K562 (cell line): ENCODE results near the gene MFAP3L. TPM values are rescaled to one million over a fixed set of nuclear protein-coding genes. Genes with fewer than 3 reads are reported as not detected.
"Not testable (repeated sequence)": the region's sequence is repeated elsewhere in the genome, so short reads cannot be mapped to it uniquely, and the experiment has no call there.

Experiments used
- ATAC-seq: fragments of 200-7000 bp; cut with Tn5 transposase; 3 replicates; pipeline ENCODE4 v1.9.1; 2020; ENCODE audit warnings: moderate library complexity
- BruUV-seq: library from RNA; stranded (reverse); fragments of 400-500 nt; replicated peaks from 2 replicates; lab custom pipeline; 2021; lab: Mats Ljungman, UMichigan
- CTCF ChIA-PET: fragments of 300-600 bp; formaldehyde crosslinking; extraction: SDS; loops from one replicate; lab custom pipeline; 2021; ENCODE audit warnings: low intra/inter-chr PET ratio; lab: Yijun Ruan, JAX
- POLR2A ChIA-PET: fragments of 300-600, 350-650 bp; sonication (Branson Sonifier 250); formaldehyde crosslinking; extraction: SDS; loops from one replicate; lab custom pipeline; 2021; ENCODE audit warnings: antibody characterized with exemption, inconsistent platforms; lab: Yijun Ruan, JAX
- DNase-seq, 4 experiments: peaks; one replicate each; pipeline versions ENCODE4 v3.0.0 to v3.0.0-alpha.2; 2011 to 2018; ENCODE audit warnings: low spot score in 3 of 4, mixed read lengths in 3 of 4; ENCODE audit errors: extremely low read depth in 1 of 4
- FAIRE-seq: peaks from 2 replicates; lab custom pipeline; 2011; peaks lifted over from hg19 to GRCh38; lab: Jason Lieb, UNC
- H2AFZ ChIP-seq: 2 replicates; pipeline ENCODE4 v1.6.0; 2011; ENCODE audit warnings: low read depth, low read length, control low read depth, inconsistent platforms
- H3K27ac ChIP-seq: fragments of 200-600 bp; 3 replicates; pipeline ENCODE4 v1.8.0; 2011; ENCODE audit warnings: low read depth, mild to moderate bottlenecking, control low read depth, inconsistent platforms, low read length, moderate library complexity, mixed read lengths; ENCODE audit errors: extremely low read depth
- H3K27me3 ChIP-seq, 2 experiments: fragments of 300-600 bp in 1 of 2; 2 replicates in 1 of 2; 3 replicates in 1 of 2; pipeline versions ENCODE4 v1.6.0 to v1.8.0; 2011; ENCODE audit warnings: inconsistent platforms in 2 of 2, low read length in 2 of 2, mild to moderate bottlenecking in 1 of 2, mixed read lengths in 1 of 2, moderate library complexity in 1 of 2; ENCODE audit not compliant: control insufficient read depth in 2 of 2, insufficient read depth in 2 of 2
- H3K36me3 ChIP-seq: fragments of 300-600 bp; 3 replicates; pipeline ENCODE4 v1.8.0; 2011; ENCODE audit warnings: mild to moderate bottlenecking, low read length, inconsistent platforms; ENCODE audit not compliant: control insufficient read depth, insufficient read depth
- H3K4me1 ChIP-seq, 2 experiments: fragments of 200-600 bp in 1 of 2; replicated peaks in 1 of 2; 2 replicates in 1 of 2; 3 replicates in 1 of 2; pipeline versions ENCODE4 v1.5.1 to v1.8.0; 2011; ENCODE audit warnings: inconsistent platforms in 2 of 2, low read length in 2 of 2, mild to moderate bottlenecking in 1 of 2, mixed read lengths in 1 of 2, moderate library complexity in 1 of 2; ENCODE audit not compliant: control insufficient read depth in 2 of 2, insufficient read depth in 2 of 2
- H3K4me2 ChIP-seq: 2 replicates; pipeline ENCODE4 v1.6.1; 2011; ENCODE audit warnings: low read length, control low read depth, inconsistent platforms, mixed read lengths; ENCODE audit not compliant: insufficient read depth
- H3K4me3 ChIP-seq: fragments of 200-600 bp; sonication (generic), shearing (Covaris generic); 2 replicates; pipeline ENCODE4 v1.5.1; 2016; ENCODE audit warnings: control low read depth, inconsistent platforms
- H3K79me2 ChIP-seq: fragments of 200-600 bp; 3 replicates; pipeline ENCODE4 v1.8.0; 2011; ENCODE audit warnings: low read length, inconsistent platforms; ENCODE audit not compliant: control insufficient read depth, insufficient read depth
- H3K9ac ChIP-seq, 2 experiments: 2 replicates each; pipeline versions ENCODE4 v1.6.0 to v1.6.1; 2011; ENCODE audit warnings: low read depth in 2 of 2, low read length in 2 of 2, control low read depth in 1 of 2, inconsistent platforms in 1 of 2, mild to moderate bottlenecking in 1 of 2, mixed read lengths in 1 of 2; ENCODE audit not compliant: insufficient read depth in 1 of 2
- H3K9me1 ChIP-seq: one replicate; pipeline ENCODE4 v1.6.0; 2011; ENCODE audit warnings: inconsistent platforms, mild to moderate bottlenecking, low read length, moderate library complexity; ENCODE audit not compliant: control insufficient read depth, insufficient read depth
- H3K9me3 ChIP-seq: replicated peaks from 2 replicates; pipeline ENCODE4 v1.5.1; 2011; ENCODE audit warnings: low read depth, low read length, inconsistent platforms; ENCODE audit not compliant: control insufficient read depth, insufficient read depth
- H4K20me1 ChIP-seq: replicated peaks from 2 replicates; pipeline ENCODE4 v1.6.1; 2011; ENCODE audit warnings: low read length, inconsistent platforms, mixed read lengths; ENCODE audit not compliant: control insufficient read depth, insufficient read depth
- ARID2 ChIP-seq: fragments of 450-650 bp; IDR thresholded peaks from 2 replicates; pipeline ENCODE4 v1.6.1; 2017; ENCODE audit warnings: antibody characterized with exemption, mild to moderate bottlenecking
- FIP1L1 ChIP-seq: fragments of 200-400 bp; formaldehyde crosslinking; IDR thresholded peaks from 2 replicates; pipeline ENCODE4 v1.6.1; 2018; ENCODE audit warnings: mild to moderate bottlenecking, low read depth, low read length; ENCODE audit not compliant: poor library complexity, severe bottlenecking
- HMBOX1 ChIP-seq: sonication (generic); IDR thresholded peaks from 2 replicates; pipeline ENCODE4 v1.6.1; 2016
- REST ChIP-seq, 2 experiments: fragments of 450-650 bp; formaldehyde crosslinking in 1 of 2; IDR thresholded peaks; 2 replicates each; pipeline versions ENCODE4 v1.4.0 to v1.6.1; 2014 to 2020; ENCODE audit warnings: mild to moderate bottlenecking in 2 of 2, borderline replicate concordance in 1 of 2, low read depth in 1 of 2
- SMC3 ChIP-seq: conservative IDR thresholded peaks from 2 replicates; pipeline ENCODE4 v1.6.1; 2011; ENCODE audit warnings: low read depth, low read length, improper control_type of control experiment; ENCODE audit not compliant: insufficient read depth
- WGBS: fragments of 100-300 bp; shearing (Covaris generic); methylation state at CpG from one replicate; pipeline ENCODE4 v1.1.6; 2016; ENCODE audit warnings: low coverage, mixed read lengths; ENCODE audit not compliant: insufficient coverage; ENCODE audit errors: missing lambda C conversion rate; 5-methylcytosine and 5-hydroxymethylcytosine counted together
- in situ Hi-C: fragments of 300-500 bp; cut with MboI; formaldehyde crosslinking; loops from 4 replicates; pipeline ENCODE4 v1.15.0; 2018; ENCODE audit warnings: inconsistent platforms, mixed read lengths
- intact Hi-C: fragments of 100-400 bp; cut with micrococcal nuclease; formaldehyde crosslinking; loops from 2 replicates; pipeline ENCODE4 v1.14.2; 2022
- polyA plus RNA-seq, 8 experiments: library from polyadenylated mRNA; depleted of rRNA in 4 of 8; stranded (reverse) in 5 of 8; unstranded in 3 of 8; fragments of >200 nt; fragmentation: Nextera tagmentation in 2 of 8; fragmentation: Illumina TruSeq in 1 of 8; extraction: Ambion mirVana in 2 of 8; extraction: Trizol in 1 of 8; gene quantifications; 2 replicates each; pipeline versions ENCODE4 v1.2.1 to v1.2.3, GENCODE V29; 2011 to 2014; ENCODE audit warnings: inconsistent platforms in 1 of 8, missing spikeins in 1 of 8
- total RNA-seq, 7 experiments: library from RNA; depleted of rRNA in 6 of 7; stranded (reverse); fragments of >200 nt in 6 of 7; fragmentation: Illumina TruSeq in 2 of 7; extraction: Trizol in 2 of 7; gene quantifications; 2 replicates each; pipeline versions ENCODE4 v1.2.1 to v1.2.3, GENCODE V29; 2011 to 2021; ENCODE audit warnings: low replicate concordance in 1 of 7

The MFAP3L gene
- total and polyA plus RNA-seq, 9 of the 15 experiments (the other 6 are each of a cell fraction or from before 2014, with no cell fraction given), result 0.06 to 0.25 (median 0.20) TPM; not detected in 3

GRCh38 chr4:170047771-170048354 lies 21.7 kb upstream of the MFAP3L start (continued):
- TF ChIP-seq REST (IDR thresholded peaks at IDR 0.05; ENCODE audit: borderline replicate concordance) (peak; percentile 77), REST (CRISPR knock-in tag; IDR thresholded peaks at IDR 0.05; ENCODE audit: low read depth) (no peak), SMC3 (0 out of 2 replicates have a peak, but pooled peaks have one; percentile 29), HMBOX1 (no peak), FIP1L1 (no peak), ARID2 (0 out of 2 replicates have a peak, but pooled peaks have one; percentile 28)

- WGBS, result 0% methylated on average over 5 of the region's 24 CpGs
- in situ Hi-C loops, result loop anchor here (25.0 kb wide), 1 partner anchor 434 kb away; the partner anchor contains the start of genes CLCN3 and NEK1
- H4K20me1 ChIP-seq, BruUV-seq, POLR2A ChIA-PET, ATAC-seq, H3K27me3 ChIP-seq, H3K36me3 ChIP-seq, FAIRE-seq, H3K27ac ChIP-seq, H3K79me2 ChIP-seq, H3K9me3 ChIP-seq, H3K4me2 ChIP-seq, CTCF ChIA-PET, H3K4me3 ChIP-seq, DNase-seq, H3K9ac ChIP-seq, H2AFZ ChIP-seq, H3K9me1 ChIP-seq, H3K4me1 ChIP-seq: not testable (repeated sequence)
- intact Hi-C loops, result loop anchor here (10.0 kb wide), 1 partner anchor 141 kb away; no protein-coding TSS in a partner anchor
Observed at GRCh38 chr4:170046156-170046555, 20.0 kb upstream of the MFAP3L start.
